ENCODE data around the gene AGRN. TPM values are rescaled to one million over a fixed set of nuclear protein-coding genes. Genes with fewer than 3 reads are reported as not detected.

The AGRN gene
- total RNA-seq, 1 donor from 2014 or later: 479 TPM

GRCh38 chr1:1019122-1019999, 559 bp upstream of the AGRN start:
- Histone ChIP-seq H3K4me3 (ENCODE audit: low read depth, low read length) (peak overlapping the region; percentile 32), H3K27me3 (ENCODE audit: control insufficient read depth, insufficient read depth, low read length) (no peaks in the 10 kb centered on the region), H3K36me3 (ENCODE audit: control insufficient read depth, insufficient read depth, low read length) (peaks cover 3% of the 10 kb centered on the region)
- no peak for DNase-seq (ENCODE audit: low read depth)
- peak; percentile 38 for TF ChIP-seq CTCF (IDR thresholded peaks at IDR 0.05; ENCODE audit: insufficient read depth, low read length, poor library complexity, severe bottlenecking)

DNA sequence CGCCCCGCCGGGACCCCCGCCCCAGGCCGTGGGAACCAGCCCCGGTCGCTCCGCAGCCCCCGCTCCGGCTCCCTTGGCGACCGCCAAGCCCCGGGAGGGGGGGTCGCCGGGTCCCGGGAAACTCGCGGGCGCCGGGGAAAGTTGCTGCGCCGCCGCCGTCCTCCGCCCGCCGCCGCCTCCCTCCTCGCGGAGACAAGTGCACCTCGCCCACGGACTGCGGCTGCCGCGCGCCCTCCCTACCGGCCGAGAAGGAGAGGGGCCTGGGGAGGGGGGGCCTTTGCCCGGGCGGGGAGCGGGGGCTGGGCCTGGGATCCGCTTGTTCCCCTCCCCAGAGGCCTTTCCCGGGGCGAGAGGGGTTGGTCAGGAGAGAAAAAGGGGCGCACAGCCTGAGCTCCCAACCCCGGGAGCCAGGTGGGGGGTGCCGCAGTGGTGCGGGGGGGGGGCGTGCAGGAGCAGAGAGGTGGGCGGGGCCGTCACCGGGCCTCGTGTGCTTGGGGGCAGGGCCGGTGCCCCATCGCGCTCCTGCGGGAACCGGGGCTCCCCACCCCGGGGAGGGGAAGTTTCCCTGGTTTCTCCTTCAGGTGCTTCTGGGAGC, 592 bp downstream of the AGRN start:
- DNase-seq (ENCODE audit: low read depth): no peak
- peak overlapping the region; percentile 84 for H3K4me3 ChIP-seq (ENCODE audit: low read depth, low read length)
- peaks cover 3% of the 10 kb centered on the region for H3K36me3 ChIP-seq (ENCODE audit: control insufficient read depth, insufficient read depth, low read length)
- no peaks in the 10 kb centered on the region for H3K27me3 ChIP-seq (ENCODE audit: control insufficient read depth, insufficient read depth, low read length)
- TF ChIP-seq CTCF (IDR thresholded peaks at IDR 0.05; ENCODE audit: insufficient read depth, low read length, poor library complexity, severe bottlenecking): no peak

DNA sequence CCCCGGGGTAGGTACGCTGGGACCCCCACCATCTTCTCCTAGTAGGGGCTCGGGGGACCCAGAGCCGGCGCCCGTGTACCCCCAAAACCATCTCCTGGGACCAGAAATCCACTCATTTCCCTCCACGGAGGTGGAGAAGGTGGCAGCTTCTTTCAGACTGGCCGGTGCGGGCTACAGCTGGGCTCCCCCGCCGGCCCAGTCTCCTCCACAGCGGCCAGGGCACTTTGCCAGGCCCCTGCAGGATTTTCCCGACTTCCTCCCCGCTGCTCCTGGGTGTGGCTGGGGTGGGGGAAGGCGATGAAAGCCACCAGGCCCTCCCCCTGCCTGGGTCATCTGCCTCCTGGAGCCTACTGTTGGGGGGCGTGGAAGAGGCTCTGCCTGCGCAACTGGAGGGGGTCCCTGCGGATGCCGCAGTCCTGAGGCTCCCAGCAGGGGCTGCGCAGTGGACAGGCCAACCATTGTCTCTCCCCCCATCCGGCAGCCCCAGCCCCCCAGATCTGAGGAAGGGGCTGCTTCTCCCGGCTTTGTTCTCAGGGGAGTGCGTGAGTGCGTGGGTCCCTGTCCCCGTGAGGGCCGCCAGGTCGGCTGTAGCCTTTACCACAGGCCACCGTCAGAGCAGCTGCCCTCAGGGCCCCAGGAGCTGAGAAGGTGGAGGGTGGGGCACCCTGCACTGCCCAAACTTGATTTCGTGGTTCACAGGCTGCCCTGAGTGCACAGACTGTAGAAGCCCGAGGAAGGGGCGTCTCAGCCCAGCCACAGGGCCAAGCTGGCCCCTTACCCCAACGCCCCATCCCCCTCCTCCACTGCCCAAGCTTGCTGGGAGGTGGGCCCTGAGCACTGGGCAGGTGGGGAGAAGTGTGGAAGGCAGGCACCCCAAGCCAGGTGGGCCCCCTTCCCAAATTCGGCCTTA, 1.3 kb downstream of the AGRN start:
- Histone ChIP-seq H3K27me3 (ENCODE audit: control insufficient read depth, insufficient read depth, low read length) (no peaks in the 10 kb centered on the region), H3K4me3 (ENCODE audit: low read depth, low read length) (peak overlapping the region; percentile 84), H3K36me3 (ENCODE audit: control insufficient read depth, insufficient read depth, low read length) (peaks cover 3% of the 10 kb centered on the region)
- no peak for TF ChIP-seq CTCF (IDR thresholded peaks at IDR 0.05; ENCODE audit: insufficient read depth, low read length, poor library complexity, severe bottlenecking)
- DNase-seq (ENCODE audit: low read depth): no peak

DNA sequence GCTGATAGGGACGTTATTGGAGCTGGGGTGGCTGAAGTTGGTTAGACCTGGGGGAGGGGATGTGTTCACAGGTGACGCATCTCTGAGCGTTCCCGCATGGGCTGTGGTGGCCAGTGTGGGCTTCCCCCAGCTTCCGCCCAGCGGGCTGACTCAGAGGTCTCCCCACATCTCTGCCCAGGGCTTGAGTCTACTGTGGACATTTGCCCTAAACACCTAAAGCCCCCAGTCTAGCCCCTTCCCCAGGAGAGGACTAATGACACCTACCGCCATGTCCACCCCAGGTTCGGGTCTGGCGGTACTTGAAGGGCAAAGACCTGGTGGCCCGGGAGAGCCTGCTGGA, 2.0 kb downstream of the AGRN start:
- H3K27me3 ChIP-seq (ENCODE audit: control insufficient read depth, insufficient read depth, low read length): no peaks in the 10 kb centered on the region
- DNase-seq (ENCODE audit: low read depth): no peak
- no peak for TF ChIP-seq CTCF (IDR thresholded peaks at IDR 0.05; ENCODE audit: insufficient read depth, low read length, poor library complexity, severe bottlenecking)
- peak overlapping the region; percentile 84 for H3K4me3 ChIP-seq (ENCODE audit: low read depth, low read length)
- H3K36me3 ChIP-seq (ENCODE audit: control insufficient read depth, insufficient read depth, low read length): peaks cover 3% of the 10 kb centered on the region

- Histone ChIP-seq H3K27me3 (ENCODE audit: control insufficient read depth, insufficient read depth, low read length) (no peaks in the 10 kb centered on the region), H3K4me3 (ENCODE audit: low read depth, low read length) (peak overlapping the region; percentile 16), H3K36me3 (ENCODE audit: control insufficient read depth, insufficient read depth, low read length) (peaks cover 3% of the 10 kb centered on the region)
- DNase-seq (ENCODE audit: low read depth): no peak
- TF ChIP-seq CTCF (IDR thresholded peaks at IDR 0.05; ENCODE audit: insufficient read depth, low read length, poor library complexity, severe bottlenecking): no peak
Observed at GRCh38 chr1:1022302-1023009, 2.5 kb downstream of the AGRN start.

All from kidney epithelial cell (primary cell).